ENCODE measurements around the gene DSCAML1.

Gene DSCAML1

GRCh38 chr11:117417856-117418255 lies 379.2 kb downstream of the DSCAML1 start:
- TF ChIP-seq Cebpa-rat (IDR thresholded peaks at IDR 0.05) = no peak
- H3K27me3 ChIP-seq = no peaks in the 10 kb centered on the region
- H3K9me3 ChIP-seq (replicated peaks in 1 of 11) = no peaks in the 10 kb centered on the region
- H4K20me1 ChIP-seq = no peaks in the 10 kb centered on the region; a peak in 1 of 22 replicates
- peaks cover 0 to 7% (median 0%) of the 10 kb centered on the region in 11 experiments; a peak in 1 of 22 replicates for H3K36me3 ChIP-seq
- H3K4me1 ChIP-seq = peaks cover 0 to 2% (median 0%) of the 10 kb centered on the region in 10 experiments; a peak in 2 of 20 replicates
- H3K4me2 ChIP-seq = no peak overlapping the region
- no peak overlapping the region for H3K9ac ChIP-seq
- H3K4me3 ChIP-seq = no peak overlapping the region
- no peak overlapping the region for H3K27ac ChIP-seq

- no peak overlapping the region for H3K9ac ChIP-seq
- no peaks in the 10 kb centered on the region for H3K27me3 ChIP-seq
- peaks cover 0 to 7% (median 0%) of the 10 kb centered on the region in 10 experiments; a peak in 2 of 20 replicates for H3K4me1 ChIP-seq
- H4K20me1 ChIP-seq = no peaks in the 10 kb centered on the region; a peak in 1 of 22 replicates
- no peak overlapping the region for H3K4me3 ChIP-seq
- H3K4me2 ChIP-seq = no peak overlapping the region
- no peaks in the 10 kb centered on the region for H3K9me3 ChIP-seq (replicated peaks in 1 of 11)
- no peak overlapping the region for H3K27ac ChIP-seq
- H3K36me3 ChIP-seq = peaks cover 0 to 11% (median 0%) of the 10 kb centered on the region in 11 experiments; a peak in 1 of 22 replicates
- TF ChIP-seq Cebpa-rat (IDR thresholded peaks at IDR 0.05) = no peak
These were observed 379.7 kb downstream of the DSCAML1 start for GRCh38 chr11:117417342-117417741.

- Histone ChIP-seq H3K4me1 (peaks cover 0 to 15% (median 0%) of the 10 kb centered on the region in 10 experiments; a peak in 3 of 20 replicates), H3K4me2 (no peak overlapping the region), H3K27me3 (no peaks in the 10 kb centered on the region), H3K4me3 (no peak overlapping the region), H3K9me3 (replicated peaks in 1 of 11) (no peaks in the 10 kb centered on the region), H3K36me3 (peaks cover 0 to 25% (median 0%) of the 10 kb centered on the region in 11 experiments; a peak in 4 of 22 replicates), H3K27ac (no peak overlapping the region), H4K20me1 (no peaks in the 10 kb centered on the region; a peak in 1 of 22 replicates), H3K9ac (no peak overlapping the region)
- no peak for TF ChIP-seq Cebpa-rat (IDR thresholded peaks at IDR 0.05)
These were observed 381.6 kb downstream of the DSCAML1 start for GRCh38 chr11:117415358-117415896.

GRCh38 chr11:117414724-117415123 lies 382.3 kb downstream of the DSCAML1 start:
- Histone ChIP-seq H3K4me1 (peaks cover 0 to 15% (median 2%) of the 10 kb centered on the region in 10 experiments; a peak in 8 of 20 replicates), H4K20me1 (no peaks in the 10 kb centered on the region; a peak in 1 of 22 replicates), H3K9ac (no peak overlapping the region), H3K4me3 (no peak overlapping the region), H3K9me3 (replicated peaks in 1 of 11) (no peaks in the 10 kb centered on the region), H3K36me3 (peaks cover 0 to 32% (median 4%) of the 10 kb centered on the region in 11 experiments; a peak in 9 of 22 replicates), H3K4me2 (no peak overlapping the region), H3K27me3 (no peaks in the 10 kb centered on the region), H3K27ac (no peak overlapping the region)
- TF ChIP-seq Cebpa-rat (IDR thresholded peaks at IDR 0.05) = no peak

GRCh38 chr11:117413616-117414015 lies 383.4 kb downstream of the DSCAML1 start:
- Histone ChIP-seq H3K36me3 (peaks cover under 1 to 43% (median 14%) of the 10 kb centered on the region in 11 experiments; a peak in 18 of 22 replicates), H4K20me1 (no peaks in the 10 kb centered on the region; a peak in 1 of 22 replicates)
- TF ChIP-seq Cebpa-rat (IDR thresholded peaks at IDR 0.05) = no peak

GRCh38 chr11:117412653-117413275 lies 384.3 kb downstream of the DSCAML1 start:
- no peak overlapping the region for H3K4me2 ChIP-seq
- no peak overlapping the region for H3K9ac ChIP-seq
- no peak for TF ChIP-seq Cebpa-rat (IDR thresholded peaks at IDR 0.05)
- peaks cover 0 to 15% (median 6%) of the 10 kb centered on the region in 10 experiments; a peak in 8 of 20 replicates for H3K4me1 ChIP-seq
- H3K9me3 ChIP-seq (replicated peaks in 1 of 11) = no peaks in the 10 kb centered on the region
- H3K36me3 ChIP-seq = peaks cover 9 to 52% (median 23%) of the 10 kb centered on the region in 11 experiments
- no peak overlapping the region for H3K4me3 ChIP-seq
- H3K27me3 ChIP-seq = no peaks in the 10 kb centered on the region
- no peaks in the 10 kb centered on the region; a peak in 1 of 22 replicates for H4K20me1 ChIP-seq
- no peak overlapping the region for H3K27ac ChIP-seq

More at GRCh38 chr11:117413616-117414015, 383.4 kb downstream of the DSCAML1 start:
- H3K9me3 ChIP-seq (replicated peaks in 1 of 11) = no peaks in the 10 kb centered on the region
- H3K27me3 ChIP-seq = no peaks in the 10 kb centered on the region
- H3K4me1 ChIP-seq = peaks cover 0 to 15% (median 6%) of the 10 kb centered on the region in 10 experiments; a peak in 8 of 20 replicates
- H3K4me2 ChIP-seq = no peak overlapping the region
- no peak overlapping the region for H3K9ac ChIP-seq
- no peak overlapping the region for H3K27ac ChIP-seq
- H3K4me3 ChIP-seq = no peak overlapping the region

GRCh38 chr11:117412176-117412575 lies 384.8 kb downstream of the DSCAML1 start:
- no peak overlapping the region for H3K4me2 ChIP-seq
- peaks cover 0 to 2% (median 0%) of the 10 kb centered on the region in 11 experiments; a peak in 1 of 22 replicates for H3K9me3 ChIP-seq (replicated peaks in 1 of 11)
- H3K27ac ChIP-seq = no peak overlapping the region
- TF ChIP-seq Cebpa-rat (IDR thresholded peaks at IDR 0.05) = no peak
- H3K4me1 ChIP-seq = peaks cover 0 to 15% (median 6%) of the 10 kb centered on the region in 10 experiments; a peak in 8 of 20 replicates
- H3K4me3 ChIP-seq = no peak overlapping the region
- H3K36me3 ChIP-seq = peaks cover 15 to 54% (median 28%) of the 10 kb centered on the region in 11 experiments
- no peaks in the 10 kb centered on the region for H3K27me3 ChIP-seq
- H3K9ac ChIP-seq = no peak overlapping the region
- H4K20me1 ChIP-seq = no peaks in the 10 kb centered on the region; a peak in 1 of 22 replicates

GRCh38 chr11:117411736-117412135 lies 385.3 kb downstream of the DSCAML1 start:
- no peaks in the 10 kb centered on the region; a peak in 1 of 22 replicates for H4K20me1 ChIP-seq
- no peak for TF ChIP-seq Cebpa-rat (IDR thresholded peaks at IDR 0.05)
- no peak overlapping the region for H3K27ac ChIP-seq
- no peak overlapping the region for H3K4me3 ChIP-seq
- no peak overlapping the region for H3K9ac ChIP-seq
- peaks cover 0 to 15% (median 6%) of the 10 kb centered on the region in 10 experiments; a peak in 8 of 20 replicates for H3K4me1 ChIP-seq
- peaks cover 19 to 59% (median 31%) of the 10 kb centered on the region in 11 experiments for H3K36me3 ChIP-seq
- H3K4me2 ChIP-seq = no peak overlapping the region
- no peaks in the 10 kb centered on the region for H3K27me3 ChIP-seq
- peaks cover 3 to 7% (median 4%) of the 10 kb centered on the region in 11 experiments; a peak in 18 of 22 replicates for H3K9me3 ChIP-seq (replicated peaks in 1 of 11)
